Loucy (cell line): ENCODE results near the gene TGFB2.

ENCODE experiments used
- CTCF ChIP-seq: fragments of 200-600 bp; sonication (generic); conservative IDR thresholded peaks from 2 replicates; pipeline ENCODE4 v1.5.1; 2014; ENCODE audit warnings: mild to moderate bottlenecking, antibody characterized with exemption, low read length
- EZH2phosphoT487 ChIP-seq: fragments of 200-600 bp; IDR thresholded peaks from 2 replicates; pipeline ENCODE4 v1.6.1; 2018; ENCODE audit warnings: antibody characterized with exemption, mild to moderate bottlenecking, moderate library complexity, borderline replicate concordance

- TF ChIP-seq CTCF (no peak), EZH2phosphoT487 (no peak)
Observed at GRCh38 chr1:218467101-218468072, 122.3 kb downstream of the TGFB2 start.
